Measurements from ENCODE around the gene SCN10A.

Gene SCN10A

GRCh38 chr3:38650248-38650951 lies 165.6 kb downstream of the SCN10A start:
- DNase-seq: peak in 1 of 2 donors; percentile 7

GRCh38 chr3:38649500-38650247 lies 166.3 kb downstream of the SCN10A start, which contains the start of gene SCN5A:
TSS of gene SCN5A (minus strand) at chr3:38649687. CDS start at chr3:38633307, 16,380 bp downstream.
- DNase-seq: peak; percentile 53 to 63

GRCh38 chr3:38648659-38649499 lies 167.1 kb downstream of the SCN10A start:
- DNase-seq: no peak

DNA sequence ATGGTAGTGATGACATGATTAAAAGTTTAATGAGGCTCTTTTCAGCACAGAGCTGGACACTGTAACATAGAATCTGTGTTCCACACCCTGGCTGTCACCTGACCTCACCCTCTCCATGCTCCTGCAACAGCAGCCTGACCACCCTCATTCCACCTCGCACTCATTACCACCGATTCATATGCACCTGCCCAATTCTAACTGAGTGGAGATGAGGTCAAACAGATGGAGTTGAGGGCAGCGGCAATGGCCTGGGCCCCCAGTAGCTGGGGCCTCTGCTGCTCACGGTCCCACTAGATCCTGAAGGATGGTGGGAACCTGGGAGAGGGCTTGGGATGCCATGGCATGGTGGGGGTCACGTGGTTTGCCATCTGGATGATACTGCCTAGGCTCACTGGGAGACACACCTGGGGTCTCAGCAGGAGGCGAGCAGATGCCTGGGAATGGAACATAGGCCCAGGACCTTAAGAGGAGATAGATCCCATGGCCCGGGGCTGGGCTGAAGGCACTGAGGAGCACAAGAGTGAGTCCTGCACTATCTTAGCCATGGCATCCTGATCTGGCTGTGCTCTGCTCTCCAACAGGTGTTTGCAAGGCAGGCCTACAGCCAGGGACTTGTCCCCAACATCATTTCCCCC lies 167.9 kb downstream of the SCN10A start:
- no peak for DNase-seq

GRCh38 chr3:38647217-38647970 lies 168.6 kb downstream of the SCN10A start:
- DNase-seq: no peak
